GM12878 (cell line): ENCODE data around the gene PTGFRN. TPM values are rescaled to one million over a fixed set of nuclear protein-coding genes. Genes with fewer than 3 reads are reported as not detected.

Experiments
- ATAC-seq: fragments of 200-7000 bp; cut with Tn5 transposase; 3 replicates; pipeline ENCODE4 v1.9.1; 2020; ENCODE audit warnings: mild to moderate bottlenecking, moderate library complexity
- BruUV-seq: library from RNA; stranded (reverse); fragments of 400-500 nt; replicated peaks from 2 replicates; lab custom pipeline; 2021; lab: Mats Ljungman, UMichigan
- CTCF ChIA-PET: fragments of 300-600 bp; sonication (Branson Sonifier 250); formaldehyde crosslinking; extraction: SDS; loops from one replicate; lab custom pipeline; 2021; ENCODE audit warnings: inconsistent platforms; lab: Yijun Ruan, JAX
- POLR2A ChIA-PET: fragments of 350-600 bp; formaldehyde crosslinking; extraction: SDS; loops from one replicate; lab custom pipeline; 2021; ENCODE audit warnings: inconsistent platforms; lab: Charles Lee
- RAD21 ChIA-PET: fragments of 300-600 bp; sonication (Branson Sonifier 250); formaldehyde crosslinking; loops from one replicate; lab custom pipeline; 2023; ENCODE audit warnings: antibody characterized with exemption; ENCODE audit not compliant: unreplicated experiment; lab: Charles Lee
- SMC1A ChIA-PET: fragments of 300-600 bp; sonication (Branson Sonifier 250); formaldehyde crosslinking; loops from one replicate; lab custom pipeline; 2023; ENCODE audit not compliant: unreplicated experiment, uncharacterized antibody; lab: Charles Lee
- DNase-seq: peaks from one replicate; pipeline ENCODE4 v3.0.0-alpha.2; 2011; ENCODE audit warnings: low read depth, low spot score
- FAIRE-seq: peaks from 3 replicates; lab custom pipeline; 2011; peaks lifted over from hg19 to GRCh38; lab: Jason Lieb, UNC
- H2AFZ ChIP-seq: 2 replicates; pipeline ENCODE4 v1.6.0; 2011; ENCODE audit warnings: low read depth, low read length, control low read depth; ENCODE audit not compliant: control insufficient read depth
- H3K27ac ChIP-seq: 2 replicates; pipeline ENCODE4 v1.5.1; 2011; ENCODE audit warnings: control low read depth; ENCODE audit not compliant: control insufficient read depth, insufficient read depth
- H3K27me3 ChIP-seq, 2 experiments: replicated peaks in 1 of 2; 2 replicates each; pipeline versions ENCODE4 v1.6.0 to v1.6.1; 2011; ENCODE audit warnings: low read length in 1 of 2; ENCODE audit not compliant: control insufficient read depth in 2 of 2, insufficient read depth in 2 of 2
- H3K36me3 ChIP-seq, 2 experiments: 2 replicates each; pipeline ENCODE4 v1.5.1; 2011; ENCODE audit warnings: low read length in 1 of 2; ENCODE audit not compliant: control insufficient read depth in 2 of 2, insufficient read depth in 2 of 2
- H3K4me1 ChIP-seq: 2 replicates; pipeline ENCODE4 v1.6.1; 2011; ENCODE audit warnings: mild to moderate bottlenecking, low read length, moderate library complexity, mixed read lengths; ENCODE audit not compliant: control insufficient read depth, insufficient read depth
- H3K4me2 ChIP-seq: 2 replicates; pipeline ENCODE4 v1.6.0; 2011; ENCODE audit warnings: control low read depth; ENCODE audit not compliant: control insufficient read depth, insufficient read depth
- H3K4me3 ChIP-seq: fragments of 200-600 bp; sonication (generic); 2 replicates; pipeline ENCODE4 v1.5.1; 2016
- H3K79me2 ChIP-seq: 2 replicates; pipeline ENCODE4 v1.6.0; 2011; ENCODE audit warnings: low read length; ENCODE audit not compliant: control insufficient read depth, insufficient read depth
- H3K9ac ChIP-seq: 2 replicates; pipeline ENCODE4 v1.8.0; 2011; ENCODE audit warnings: low read length, control low read depth, mixed read lengths; ENCODE audit not compliant: control insufficient read depth, insufficient read depth
- H3K9me3 ChIP-seq: replicated peaks from 3 replicates; pipeline ENCODE4 v1.5.1; 2011; ENCODE audit warnings: mild to moderate bottlenecking, low read length; ENCODE audit not compliant: control insufficient read depth, insufficient read depth
- H4K20me1 ChIP-seq: 2 replicates; pipeline ENCODE4 v1.6.0; 2011; ENCODE audit not compliant: control insufficient read depth, insufficient read depth
- EP300 ChIP-seq, 2 experiments: fragments of 150-350 bp in 1 of 2; IDR thresholded peaks; 2 replicates each; pipeline ENCODE4 v1.6.1; 2011 to 2012; ENCODE audit warnings: low read depth in 2 of 2, low read length in 2 of 2, borderline replicate concordance in 1 of 2, improper control_type of control experiment in 1 of 2, inconsistent platforms in 1 of 2; ENCODE audit not compliant: control insufficient read depth in 1 of 2
- ESRRA ChIP-seq: IDR thresholded peaks from 2 replicates; pipeline ENCODE4 v1.6.1; 2012; ENCODE audit warnings: mild to moderate bottlenecking, low read length, improper control_type of control experiment
- ETV6 ChIP-seq, 2 experiments: fragments of 450-650 bp in 1 of 2; IDR thresholded peaks in 1 of 2; conservative IDR thresholded peaks in 1 of 2; 2 replicates each; pipeline ENCODE4 v1.6.1; 2014; ENCODE audit warnings: antibody characterized with exemption in 1 of 2, borderline replicate concordance in 1 of 2, low read depth in 1 of 2, mild to moderate bottlenecking in 1 of 2, moderate library complexity in 1 of 2
- KLF5 ChIP-seq: fragments of 450-650 bp; IDR thresholded peaks from 2 replicates; pipeline ENCODE4 v1.6.1; 2014; ENCODE audit warnings: mild to moderate bottlenecking; ENCODE audit not compliant: partially characterized antibody
- PML ChIP-seq: IDR thresholded peaks from 2 replicates; pipeline ENCODE4 v1.6.1; 2012; ENCODE audit warnings: low read length, inconsistent platforms
- POLR2A ChIP-seq: IDR thresholded peaks from 2 replicates; pipeline ENCODE4 v1.6.1; 2011; ENCODE audit warnings: low read depth, mild to moderate bottlenecking, low read length
- POLR2AphosphoS2 ChIP-seq: IDR thresholded peaks from 2 replicates; pipeline ENCODE4 v1.6.1; 2011; ENCODE audit warnings: low read depth, mild to moderate bottlenecking, low read length, improper control_type of control experiment, moderate library complexity
- POLR2AphosphoS5 ChIP-seq: IDR thresholded peaks from 2 replicates; pipeline ENCODE4 v1.6.1; 2011; ENCODE audit warnings: mild to moderate bottlenecking, low read length, inconsistent platforms
- RFX5 ChIP-seq: IDR thresholded peaks from 2 replicates; pipeline ENCODE4 v1.6.1; 2011; ENCODE audit warnings: low read depth, low read length, improper control_type of control experiment
- SPI1 ChIP-seq: IDR thresholded peaks from 2 replicates; pipeline ENCODE4 v1.6.1; 2011; ENCODE audit warnings: low read depth, mild to moderate bottlenecking, low read length, moderate library complexity, borderline replicate concordance; ENCODE audit not compliant: insufficient read depth
- TARDBP ChIP-seq: IDR thresholded peaks from 2 replicates; pipeline ENCODE4 v1.6.1; 2016; ENCODE audit warnings: borderline replicate concordance
- ZBED1 ChIP-seq: IDR thresholded peaks from 2 replicates; pipeline ENCODE4 v1.6.1; 2016; ENCODE audit warnings: borderline replicate concordance
- ZNF384 ChIP-seq: IDR thresholded peaks from 2 replicates; pipeline ENCODE4 v1.6.1; 2012; ENCODE audit warnings: low read depth, mild to moderate bottlenecking, low read length, improper control_type of control experiment, borderline replicate concordance
- WGBS: methylation state at CpG from one replicate; pipeline ENCODE4 v1.1.6; 2016; ENCODE audit warnings: low lambda C conversion rate; ENCODE audit not compliant: insufficient replicate concordance, insufficient coverage; ENCODE audit errors: missing lambda C conversion rate; 5-methylcytosine and 5-hydroxymethylcytosine counted together
- in situ Hi-C: fragments of 300-500 bp; cut with MboI; formaldehyde crosslinking; loops from 9 replicates; pipeline ENCODE4 v1.14.3; 2018; ENCODE audit warnings: mixed read lengths
- intact Hi-C: fragments of 100-400 bp; cut with micrococcal nuclease; formaldehyde crosslinking; loops from one replicate; pipeline ENCODE4 v1.14.2; 2022; ENCODE audit not compliant: unreplicated experiment
- polyA plus RNA-seq, 11 experiments: library from polyadenylated mRNA; depleted of rRNA in 4 of 11; unstranded in 6 of 11; stranded (reverse) in 5 of 11; fragments of >200 nt; fragmentation: Nextera tagmentation in 4 of 11; fragmentation: Illumina TruSeq in 1 of 11; extraction: Ambion mirVana in 4 of 11; extraction: Trizol in 1 of 11; gene quantifications; 1 replicate in 1 of 11; 2 replicates in 10 of 11; pipeline versions ENCODE4 v1.2.1 to v1.2.3, GENCODE V29; 2011 to 2016; ENCODE audit warnings: inconsistent platforms in 2 of 11, missing spikeins in 2 of 11, low read depth in 1 of 11
- total RNA-seq, 4 experiments: library from RNA; depleted of rRNA in 3 of 4; stranded (reverse); fragments of >200 nt in 3 of 4; fragmentation: Illumina TruSeq in 1 of 4; extraction: Trizol in 1 of 4; gene quantifications; 2 replicates each; pipeline versions ENCODE4 v1.2.1 to v1.2.3, GENCODE V29; 2013 to 2021
- TF ChIP-seq, protein P1 (sequence below): IDR thresholded peaks from 2 replicates; pipeline ENCODE4 v1.6.1; 2011; ENCODE audit warnings: mild to moderate bottlenecking, low read depth, low read length, moderate library complexity; ENCODE audit not compliant: insufficient replicate concordance
- TF ChIP-seq, protein P2 (sequence below): fragments of 450-650 bp; IDR thresholded peaks from 2 replicates; pipeline ENCODE4 v1.6.1; 2017; ENCODE audit warnings: mild to moderate bottlenecking

PTGFRN gene
- total and polyA plus RNA-seq, 10 of the 15 experiments (the other 5 are each of a cell fraction or from before 2014, with no cell fraction given): 2.7 to 8.3 (median 5.1) TPM

DNA sequence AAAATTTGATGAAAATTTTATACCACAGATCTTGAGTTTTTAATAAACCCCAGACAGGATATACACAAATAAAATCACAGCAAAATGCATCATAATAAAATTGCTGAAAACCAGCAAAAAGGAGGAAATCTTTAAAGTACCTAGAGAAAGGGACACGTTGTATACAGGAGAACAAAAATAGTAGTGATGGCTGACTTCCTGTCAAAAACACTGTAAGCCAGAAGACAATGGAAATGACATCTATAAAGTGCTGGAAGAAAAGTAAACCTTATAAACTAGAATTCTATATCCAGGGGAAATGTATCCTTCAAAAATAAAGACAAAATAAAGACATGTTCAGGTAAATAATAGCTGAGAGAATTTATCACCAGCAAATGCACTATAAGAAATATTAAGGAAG is 14.6 kb upstream of the PTGFRN start:
- intact Hi-C loops: no loop called here
- no peak overlapping the region for H3K27ac ChIP-seq
- CTCF ChIA-PET: interaction anchor here (0.9 kb wide), 1 partner anchor 14 kb away, joined by 5 read pairs; no protein-coding TSS in a partner anchor

DNA sequence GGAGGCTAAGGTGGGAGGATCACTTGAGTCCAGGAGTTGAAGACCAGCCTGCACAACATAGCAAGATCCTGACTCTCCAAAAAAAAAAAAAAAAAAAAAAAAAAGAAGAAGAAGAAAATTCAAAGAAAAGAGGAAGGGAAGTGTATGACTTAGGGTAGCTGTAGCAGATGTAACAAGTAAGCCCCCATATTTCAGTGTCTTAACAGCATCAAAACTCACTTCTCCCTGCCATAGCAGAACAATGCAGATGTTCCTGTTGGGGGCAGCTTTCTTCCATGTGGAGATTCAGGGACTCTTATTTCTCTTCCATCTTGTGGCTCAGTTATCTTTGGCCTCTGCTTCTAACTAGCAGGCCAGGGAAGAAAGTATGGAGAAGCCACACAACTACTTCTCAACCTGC is 10.2 kb upstream of the PTGFRN start:
- Histone ChIP-seq H3K79me2 (no peaks in the 10 kb centered on the region), H4K20me1 (no peaks in the 10 kb centered on the region), H3K9ac (no peak overlapping the region), H3K4me1 (no peaks in the 10 kb centered on the region), H3K4me3 (no peak overlapping the region), H3K4me2 (no peak overlapping the region), H3K9me3 (no peaks in the 10 kb centered on the region; the same call in 2 of the 3 replicates), H3K36me3 (no peaks in the 10 kb centered on the region), H3K27ac (no peak overlapping the region), H3K27me3 (no peaks in the 10 kb centered on the region; a peak in 1 of 4 replicates), H2AFZ (no peak overlapping the region)
- CTCF ChIA-PET: interaction anchor here (0.6 to 2.0 kb wide), 2 partner anchors 13 to 19 kb away, joined by 3 to 7 read pairs; no protein-coding TSS in a partner anchor
- intact Hi-C loops: no loop called here
- FAIRE-seq (no peak), ATAC-seq (no peak), DNase-seq (no peak)
- in situ Hi-C loops: no loop called here
- TF ChIP-seq PML: no peak
- TF ChIP-seq ZNF384: no peak
- TF ChIP-seq, protein P1, sequence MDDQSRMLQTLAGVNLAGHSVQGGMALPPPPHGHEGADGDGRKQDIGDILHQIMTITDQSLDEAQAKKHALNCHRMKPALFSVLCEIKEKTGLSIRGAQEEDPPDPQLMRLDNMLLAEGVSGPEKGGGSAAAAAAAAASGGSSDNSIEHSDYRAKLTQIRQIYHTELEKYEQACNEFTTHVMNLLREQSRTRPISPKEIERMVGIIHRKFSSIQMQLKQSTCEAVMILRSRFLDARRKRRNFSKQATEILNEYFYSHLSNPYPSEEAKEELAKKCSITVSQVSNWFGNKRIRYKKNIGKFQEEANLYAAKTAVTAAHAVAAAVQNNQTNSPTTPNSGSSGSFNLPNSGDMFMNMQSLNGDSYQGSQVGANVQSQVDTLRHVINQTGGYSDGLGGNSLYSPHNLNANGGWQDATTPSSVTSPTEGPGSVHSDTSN: no peak
- TF ChIP-seq RFX5: no peak
- TF ChIP-seq POLR2AphosphoS5: no peak
- TF ChIP-seq, protein P2, sequence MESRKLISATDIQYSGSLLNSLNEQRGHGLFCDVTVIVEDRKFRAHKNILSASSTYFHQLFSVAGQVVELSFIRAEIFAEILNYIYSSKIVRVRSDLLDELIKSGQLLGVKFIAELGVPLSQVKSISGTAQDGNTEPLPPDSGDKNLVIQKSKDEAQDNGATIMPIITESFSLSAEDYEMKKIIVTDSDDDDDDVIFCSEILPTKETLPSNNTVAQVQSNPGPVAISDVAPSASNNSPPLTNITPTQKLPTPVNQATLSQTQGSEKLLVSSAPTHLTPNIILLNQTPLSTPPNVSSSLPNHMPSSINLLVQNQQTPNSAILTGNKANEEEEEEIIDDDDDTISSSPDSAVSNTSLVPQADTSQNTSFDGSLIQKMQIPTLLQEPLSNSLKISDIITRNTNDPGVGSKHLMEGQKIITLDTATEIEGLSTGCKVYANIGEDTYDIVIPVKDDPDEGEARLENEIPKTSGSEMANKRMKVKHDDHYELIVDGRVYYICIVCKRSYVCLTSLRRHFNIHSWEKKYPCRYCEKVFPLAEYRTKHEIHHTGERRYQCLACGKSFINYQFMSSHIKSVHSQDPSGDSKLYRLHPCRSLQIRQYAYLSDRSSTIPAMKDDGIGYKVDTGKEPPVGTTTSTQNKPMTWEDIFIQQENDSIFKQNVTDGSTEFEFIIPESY: no peak
- no TSS peak for BruUV-seq
- RAD21 ChIA-PET: interaction anchor here (0.6 kb wide), 1 partner anchor 16 kb away, joined by 3 read pairs; no protein-coding TSS in a partner anchor
- SMC1A ChIA-PET: interaction anchor here (1.7 to 1.8 kb wide), 2 partner anchors 16 to 159 kb away, joined by 5 to 8 read pairs; no protein-coding TSS in a partner anchor
- POLR2A ChIA-PET: interaction anchor here (0.6 kb wide), 1 partner anchor 10 kb away, joined by 5 read pairs; no protein-coding TSS in a partner anchor

More for the DNA sequence above, 14.6 kb upstream of the PTGFRN start:
- H4K20me1 ChIP-seq: no peaks in the 10 kb centered on the region
- in situ Hi-C loops: no loop called here
- H3K9ac ChIP-seq: no peak overlapping the region
- FAIRE-seq: no peak
- H3K27me3 ChIP-seq: no peaks in the 10 kb centered on the region; a peak in 1 of 4 replicates
- DNase-seq: no peak
- no peak overlapping the region for H2AFZ ChIP-seq
- no peak overlapping the region for H3K4me3 ChIP-seq
- no peaks in the 10 kb centered on the region for H3K79me2 ChIP-seq
- H3K4me2 ChIP-seq: no peak overlapping the region
- SMC1A ChIA-PET: interaction anchor here (1.2 to 1.9 kb wide), 3 partner anchors 12 to 68 kb away, joined by 3 to 10 read pairs (median 4); no protein-coding TSS in a partner anchor
- H3K36me3 ChIP-seq: no peaks in the 10 kb centered on the region
- no peaks in the 10 kb centered on the region for H3K4me1 ChIP-seq
- no TSS peak for BruUV-seq
- RAD21 ChIA-PET: no interaction called here
- no peak for TF ChIP-seq ETV6 (conservative IDR thresholded peaks at IDR 0.05 in 1 of 2, IDR thresholded peaks at IDR 0.05 in 1 of 2; ENCODE audit: borderline replicate concordance in 1 of 2, low read depth in 1 of 2)
- no peak for TF ChIP-seq POLR2A
- TF ChIP-seq SPI1: no peak
- TF ChIP-seq EP300 (IDR thresholded peaks at IDR 0.05; ENCODE audit: borderline replicate concordance in 1 of 2, control insufficient read depth in 1 of 2, low read depth in 2 of 2, low read length in 2 of 2): no peak
- no peak for TF ChIP-seq KLF5
- TF ChIP-seq ESRRA: no peak
- no peak for TF ChIP-seq TARDBP
- no peak for TF ChIP-seq ZBED1
- no peak for TF ChIP-seq POLR2AphosphoS2
- no peak for ATAC-seq
- 0% methylated on average over 1 of the region's 1 CpG for WGBS
- POLR2A ChIA-PET: no interaction called here
- no peaks in the 10 kb centered on the region; the same call in 2 of the 3 replicates for H3K9me3 ChIP-seq
